ENCODE results near the gene PTPRZ1.

The PTPRZ1 gene

GRCh38 chr7:121954803-121955202 is 81.8 kb downstream of the PTPRZ1 start:
- no peak for DNase-seq (ENCODE audit: low read depth in 3 of 3)

GRCh38 chr7:121957626-121958025 is 84.7 kb downstream of the PTPRZ1 start:
- no peak for DNase-seq (ENCODE audit: low read depth in 3 of 3)

- DNase-seq (ENCODE audit: low read depth in 3 of 3) = no peak
Observed at GRCh38 chr7:121960678-121961077, 87.7 kb downstream of the PTPRZ1 start.

GRCh38 chr7:121961089-121961867 is 88.3 kb downstream of the PTPRZ1 start:
- DNase-seq (ENCODE audit: low read depth in 3 of 3) = no peak

GRCh38 chr7:121966276-121966934 is 93.4 kb downstream of the PTPRZ1 start:
- DNase-seq (ENCODE audit: low read depth in 3 of 3) = no peak

GRCh38 chr7:121966935-121967332 is 94.0 kb downstream of the PTPRZ1 start:
- DNase-seq (ENCODE audit: low read depth in 3 of 3) = no peak

GRCh38 chr7:121985476-121986030 is 112.6 kb downstream of the PTPRZ1 start:
- DNase-seq (ENCODE audit: low read depth in 3 of 3) = no peak

GRCh38 chr7:121992068-121992467 is 119.1 kb downstream of the PTPRZ1 start:
- no peak for DNase-seq (ENCODE audit: low read depth in 3 of 3)

- peak in 1 of 3 experiments; percentile 1 for DNase-seq (ENCODE audit: low read depth in 3 of 3)
Observed at GRCh38 chr7:121994625-121995410, 121.9 kb downstream of the PTPRZ1 start.

GRCh38 chr7:122006687-122007086 is 133.7 kb downstream of the PTPRZ1 start:
- no peak for DNase-seq (ENCODE audit: low read depth in 3 of 3)

- DNase-seq (ENCODE audit: low read depth in 3 of 3) = no peak
Observed at GRCh38 chr7:122010116-122010515, 137.2 kb downstream of the PTPRZ1 start.

GRCh38 chr7:122013065-122013464 is 140.1 kb downstream of the PTPRZ1 start:
- DNase-seq (ENCODE audit: low read depth in 3 of 3) = no peak

- DNase-seq (ENCODE audit: low read depth in 3 of 3) = no peak
Observed at GRCh38 chr7:122013630-122014029, 140.7 kb downstream of the PTPRZ1 start.

- no peak for DNase-seq (ENCODE audit: low read depth in 3 of 3)
Observed at GRCh38 chr7:122014697-122015096, 141.7 kb downstream of the PTPRZ1 start.

GRCh38 chr7:122018032-122018431 is 145.1 kb downstream of the PTPRZ1 start:
- DNase-seq (ENCODE audit: low read depth in 3 of 3) = no peak

- no peak for DNase-seq (ENCODE audit: low read depth in 3 of 3)
Observed at GRCh38 chr7:122027058-122027457, 154.1 kb downstream of the PTPRZ1 start.

- DNase-seq (ENCODE audit: low read depth in 3 of 3) = no peak
Observed at GRCh38 chr7:122033641-122034040, 160.7 kb downstream of the PTPRZ1 start.

GRCh38 chr7:122035876-122036275 is 162.9 kb downstream of the PTPRZ1 start:
- DNase-seq (ENCODE audit: low read depth in 3 of 3) = no peak

- no peak for DNase-seq (ENCODE audit: low read depth in 3 of 3)
Observed at GRCh38 chr7:122038134-122038533, 165.2 kb downstream of the PTPRZ1 start.

- no peak for DNase-seq (ENCODE audit: low read depth in 3 of 3)
Observed at GRCh38 chr7:122038904-122039303, 165.9 kb downstream of the PTPRZ1 start.

GRCh38 chr7:122040147-122040546 is 167.2 kb downstream of the PTPRZ1 start:
- DNase-seq (ENCODE audit: low read depth in 3 of 3) = no peak

GRCh38 chr7:122046402-122046801 is 173.4 kb downstream of the PTPRZ1 start:
- DNase-seq (ENCODE audit: low read depth in 3 of 3) = no peak
